HepG2 (cell line): Measurements from ENCODE around the gene CA11. TPM values are rescaled to one million over a fixed set of nuclear protein-coding genes. Genes with fewer than 3 reads are reported as not detected.

Source experiments
- BORCS8-MEF2B ChIP-seq: sonication (generic); formaldehyde crosslinking; IDR thresholded peaks from 2 replicates; pipeline ENCODE4 v1.8.0; 2022; ENCODE audit warnings: mild to moderate bottlenecking, missing genetic modification reagents
- ZNF484 ChIP-seq: sonication (generic); formaldehyde crosslinking; IDR thresholded peaks from 2 replicates; pipeline ENCODE4 v1.5.1; 2020; ENCODE audit warnings: mild to moderate bottlenecking, low read depth, missing genetic modification reagents, borderline replicate concordance
- ZNF549 ChIP-seq: sonication (generic); formaldehyde crosslinking; IDR thresholded peaks from 2 replicates; pipeline ENCODE4 v1.5.0; 2020; ENCODE audit warnings: missing genetic modification reagents
- polyA plus RNA-seq, 8 experiments: library from polyadenylated mRNA; depleted of rRNA in 3 of 8; stranded (reverse) in 7 of 8; unstranded in 1 of 8; fragments of >200 nt; fragmentation: Illumina TruSeq in 4 of 8; extraction: Trizol in 4 of 8; gene quantifications; 2 replicates each; pipeline versions ENCODE4 v1.2.1 to v1.2.3, GENCODE V29; 2011 to 2016; ENCODE audit warnings: low read depth in 4 of 8, missing spikeins in 1 of 8, mixed read lengths in 1 of 8; ENCODE audit not compliant: insufficient read depth in 1 of 8
- total RNA-seq, 5 experiments: library from RNA; depleted of rRNA; stranded (reverse); fragments of >200 nt; fragmentation: Illumina TruSeq; extraction: Trizol; gene quantifications; 2 replicates each; pipeline ENCODE4 v1.2.3, GENCODE V29; 2016; ENCODE audit warnings: low read depth in 1 of 5
- TF ChIP-seq, protein P1 (sequence below): sonication (generic); formaldehyde crosslinking; IDR thresholded peaks from 2 replicates; pipeline ENCODE4 v1.4.0; 2020; ENCODE audit warnings: mild to moderate bottlenecking, missing genetic modification reagents
- TF ChIP-seq, protein P2 (sequence below): sonication (generic); formaldehyde crosslinking; IDR thresholded peaks from 2 replicates; pipeline ENCODE4 v1.4.0; 2020; ENCODE audit warnings: missing genetic modification reagents
- TF ChIP-seq, protein P3 (sequence below): sonication (generic); formaldehyde crosslinking; IDR thresholded peaks from 2 replicates; pipeline ENCODE4 v1.4.0; 2020; ENCODE audit warnings: missing genetic modification reagents, borderline replicate concordance
- TF ChIP-seq, protein P4 (sequence below): sonication (generic); formaldehyde crosslinking; IDR thresholded peaks from 2 replicates; pipeline ENCODE4 v1.5.0; 2020; ENCODE audit warnings: mild to moderate bottlenecking, missing genetic modification reagents
- TF ChIP-seq, protein P5 (sequence below): sonication (generic); formaldehyde crosslinking; IDR thresholded peaks from 2 replicates; pipeline ENCODE4 v1.5.0; 2020; ENCODE audit warnings: missing genetic modification reagents
- TF ChIP-seq, protein P6 (sequence below): sonication (generic); formaldehyde crosslinking; IDR thresholded peaks from 2 replicates; pipeline ENCODE4 v1.9.0; 2021; ENCODE audit warnings: missing genetic modification reagents, borderline replicate concordance

The CA11 gene
- total and polyA plus RNA-seq, 2 of the 13 experiments (the other 11 are each of a cell fraction or from before 2014, with no cell fraction given): 0.41 to 0.58 TPM

DNA sequence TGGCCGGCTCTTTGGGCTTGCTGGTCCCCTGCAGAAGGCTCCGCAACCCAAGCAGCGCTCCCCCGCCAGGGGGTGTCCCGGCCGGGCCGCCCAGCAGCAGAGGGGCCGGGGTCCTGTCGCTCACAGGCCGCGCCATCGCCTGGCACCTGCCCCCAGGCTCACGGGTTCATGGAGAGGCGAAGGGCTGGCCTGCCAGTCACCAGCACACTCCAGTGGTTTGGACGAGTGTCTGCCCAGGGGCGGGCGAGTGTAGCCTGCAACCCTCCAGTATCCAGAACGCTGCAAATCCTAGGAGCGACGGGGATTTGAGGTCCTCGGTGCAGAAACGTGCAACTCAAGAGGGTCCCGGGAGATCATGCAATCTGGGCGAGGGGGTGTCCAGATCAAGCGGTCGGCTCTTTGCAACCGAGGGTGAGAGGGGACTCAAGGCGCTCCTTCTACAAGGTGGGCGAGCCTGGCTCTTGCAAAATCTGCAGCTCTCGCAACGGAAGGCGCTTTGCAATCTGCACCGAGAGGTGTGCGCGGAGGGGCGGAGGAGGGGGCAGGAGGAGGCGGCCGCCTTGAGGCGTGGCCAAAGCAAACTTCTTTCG lies 9.0 kb downstream of the CA11 start, which contains the start of gene DBP (continued):
- TF ChIP-seq ZNF484: 0 out of 2 replicates have a peak, but pooled peaks have one; percentile 27
- TF ChIP-seq, protein P1, sequence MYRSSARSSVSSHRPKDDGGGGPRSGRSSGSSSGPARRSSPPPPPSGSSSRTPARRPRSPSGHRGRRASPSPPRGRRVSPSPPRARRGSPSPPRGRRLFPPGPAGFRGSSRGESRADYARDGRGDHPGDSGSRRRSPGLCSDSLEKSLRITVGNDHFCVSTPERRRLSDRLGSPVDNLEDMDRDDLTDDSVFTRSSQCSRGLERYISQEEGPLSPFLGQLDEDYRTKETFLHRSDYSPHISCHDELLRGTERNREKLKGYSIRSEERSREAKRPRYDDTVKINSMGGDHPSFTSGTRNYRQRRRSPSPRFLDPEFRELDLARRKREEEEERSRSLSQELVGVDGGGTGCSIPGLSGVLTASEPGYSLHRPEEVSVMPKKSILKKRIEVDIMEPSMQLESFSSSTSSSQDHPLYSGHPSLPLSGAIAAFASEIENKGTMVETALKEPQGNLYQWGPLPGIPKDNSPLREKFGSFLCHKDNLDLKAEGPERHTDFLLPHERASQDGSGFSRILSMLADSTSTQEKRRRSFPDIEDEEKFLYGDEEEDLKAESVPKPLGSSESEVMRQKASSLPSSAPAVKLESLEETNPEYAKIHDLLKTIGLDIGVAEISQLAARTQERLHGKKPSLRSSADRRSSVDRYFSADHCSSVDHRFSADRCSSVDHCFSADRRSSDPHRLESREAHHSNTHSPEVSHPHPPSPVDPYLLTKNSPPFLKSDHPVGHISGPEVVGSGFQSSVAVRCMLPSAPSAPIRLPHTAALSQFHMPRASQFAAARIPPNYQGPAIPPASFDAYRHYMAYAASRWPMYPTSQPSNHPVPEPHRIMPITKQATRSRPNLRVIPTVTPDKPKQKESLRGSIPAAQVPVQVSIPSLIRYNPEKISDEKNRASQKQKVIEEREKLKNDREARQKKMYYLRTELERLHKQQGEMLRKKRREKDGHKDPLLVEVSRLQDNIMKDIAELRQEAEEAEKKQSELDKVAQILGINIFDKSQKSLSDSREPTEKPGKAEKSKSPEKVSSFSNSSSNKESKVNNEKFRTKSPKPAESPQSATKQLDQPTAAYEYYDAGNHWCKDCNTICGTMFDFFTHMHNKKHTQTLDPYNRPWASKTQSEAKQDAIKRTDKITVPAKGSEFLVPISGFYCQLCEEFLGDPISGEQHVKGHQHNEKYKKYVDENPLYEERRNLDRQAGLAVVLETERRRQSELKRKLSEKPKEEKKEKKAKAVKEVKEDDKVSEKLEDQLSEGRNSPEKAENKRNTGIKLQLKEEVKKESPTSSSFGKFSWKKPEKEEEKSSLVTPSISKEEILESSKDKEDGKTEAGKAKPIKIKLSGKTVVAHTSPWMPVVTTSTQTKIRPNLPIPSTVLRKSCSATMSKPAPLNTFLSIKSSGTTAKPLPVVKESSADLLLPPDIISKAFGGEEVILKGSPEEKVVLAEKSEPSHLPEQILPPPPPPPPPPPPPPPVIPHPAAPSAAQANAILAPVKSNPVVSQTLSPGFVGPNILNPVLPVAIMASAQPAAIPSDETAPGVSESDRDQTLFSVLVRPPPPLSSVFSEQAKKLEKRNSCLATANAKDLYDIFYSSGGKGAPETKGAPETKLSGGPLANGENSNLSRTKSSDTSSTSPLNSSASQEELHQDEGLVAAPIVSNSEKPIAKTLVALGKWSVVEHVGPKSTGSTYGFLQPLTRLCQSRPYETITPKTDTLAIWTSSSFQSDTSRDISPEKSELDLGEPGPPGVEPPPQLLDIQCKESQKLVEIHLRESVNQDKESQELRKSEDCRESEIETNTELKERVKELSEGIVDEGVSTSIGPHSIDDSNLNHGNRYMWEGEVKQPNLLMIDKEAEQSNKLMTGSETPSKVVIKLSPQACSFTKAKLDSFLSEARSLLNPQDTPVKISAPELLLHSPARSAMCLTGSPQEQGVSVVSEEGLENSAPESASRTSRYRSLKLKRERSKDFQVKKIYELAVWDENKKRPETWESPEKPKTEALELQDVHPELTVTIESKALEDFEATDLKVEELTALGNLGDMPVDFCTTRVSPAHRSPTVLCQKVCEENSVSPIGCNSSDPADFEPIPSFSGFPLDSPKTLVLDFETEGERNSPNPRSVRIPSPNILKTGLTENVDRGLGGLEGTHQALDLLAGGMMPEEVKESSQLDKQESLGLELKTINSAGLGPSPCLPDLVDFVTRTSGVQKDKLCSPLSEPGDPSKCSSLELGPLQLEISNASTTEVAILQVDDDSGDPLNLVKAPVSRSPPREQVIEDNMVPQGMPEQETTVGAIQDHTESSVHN (CRISPR knock-in tag): 0 out of 2 replicates have a peak, but pooled peaks have one; percentile 38
- TF ChIP-seq, protein P2, sequence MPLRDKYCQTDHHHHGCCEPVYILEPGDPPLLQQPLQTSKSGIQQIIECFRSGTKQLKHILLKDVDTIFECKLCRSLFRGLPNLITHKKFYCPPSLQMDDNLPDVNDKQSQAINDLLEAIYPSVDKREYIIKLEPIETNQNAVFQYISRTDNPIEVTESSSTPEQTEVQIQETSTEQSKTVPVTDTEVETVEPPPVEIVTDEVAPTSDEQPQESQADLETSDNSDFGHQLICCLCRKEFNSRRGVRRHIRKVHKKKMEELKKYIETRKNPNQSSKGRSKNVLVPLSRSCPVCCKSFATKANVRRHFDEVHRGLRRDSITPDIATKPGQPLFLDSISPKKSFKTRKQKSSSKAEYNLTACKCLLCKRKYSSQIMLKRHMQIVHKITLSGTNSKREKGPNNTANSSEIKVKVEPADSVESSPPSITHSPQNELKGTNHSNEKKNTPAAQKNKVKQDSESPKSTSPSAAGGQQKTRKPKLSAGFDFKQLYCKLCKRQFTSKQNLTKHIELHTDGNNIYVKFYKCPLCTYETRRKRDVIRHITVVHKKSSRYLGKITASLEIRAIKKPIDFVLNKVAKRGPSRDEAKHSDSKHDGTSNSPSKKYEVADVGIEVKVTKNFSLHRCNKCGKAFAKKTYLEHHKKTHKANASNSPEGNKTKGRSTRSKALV: peak; percentile 17; the same call in 1 of the 2 replicates
- TF ChIP-seq ZNF549 (CRISPR knock-in tag): no peak
- TF ChIP-seq, protein P3, sequence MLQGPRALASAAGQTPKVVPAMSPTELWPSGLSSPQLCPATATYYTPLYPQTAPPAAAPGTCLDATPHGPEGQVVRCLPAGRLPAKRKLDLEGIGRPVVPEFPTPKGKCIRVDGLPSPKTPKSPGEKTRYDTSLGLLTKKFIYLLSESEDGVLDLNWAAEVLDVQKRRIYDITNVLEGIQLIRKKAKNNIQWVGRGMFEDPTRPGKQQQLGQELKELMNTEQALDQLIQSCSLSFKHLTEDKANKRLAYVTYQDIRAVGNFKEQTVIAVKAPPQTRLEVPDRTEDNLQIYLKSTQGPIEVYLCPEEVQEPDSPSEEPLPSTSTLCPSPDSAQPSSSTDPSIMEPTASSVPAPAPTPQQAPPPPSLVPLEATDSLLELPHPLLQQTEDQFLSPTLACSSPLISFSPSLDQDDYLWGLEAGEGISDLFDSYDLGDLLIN: no peak
- no peak for TF ChIP-seq BORCS8-MEF2B (CRISPR knock-in tag)
- TF ChIP-seq, protein P4, sequence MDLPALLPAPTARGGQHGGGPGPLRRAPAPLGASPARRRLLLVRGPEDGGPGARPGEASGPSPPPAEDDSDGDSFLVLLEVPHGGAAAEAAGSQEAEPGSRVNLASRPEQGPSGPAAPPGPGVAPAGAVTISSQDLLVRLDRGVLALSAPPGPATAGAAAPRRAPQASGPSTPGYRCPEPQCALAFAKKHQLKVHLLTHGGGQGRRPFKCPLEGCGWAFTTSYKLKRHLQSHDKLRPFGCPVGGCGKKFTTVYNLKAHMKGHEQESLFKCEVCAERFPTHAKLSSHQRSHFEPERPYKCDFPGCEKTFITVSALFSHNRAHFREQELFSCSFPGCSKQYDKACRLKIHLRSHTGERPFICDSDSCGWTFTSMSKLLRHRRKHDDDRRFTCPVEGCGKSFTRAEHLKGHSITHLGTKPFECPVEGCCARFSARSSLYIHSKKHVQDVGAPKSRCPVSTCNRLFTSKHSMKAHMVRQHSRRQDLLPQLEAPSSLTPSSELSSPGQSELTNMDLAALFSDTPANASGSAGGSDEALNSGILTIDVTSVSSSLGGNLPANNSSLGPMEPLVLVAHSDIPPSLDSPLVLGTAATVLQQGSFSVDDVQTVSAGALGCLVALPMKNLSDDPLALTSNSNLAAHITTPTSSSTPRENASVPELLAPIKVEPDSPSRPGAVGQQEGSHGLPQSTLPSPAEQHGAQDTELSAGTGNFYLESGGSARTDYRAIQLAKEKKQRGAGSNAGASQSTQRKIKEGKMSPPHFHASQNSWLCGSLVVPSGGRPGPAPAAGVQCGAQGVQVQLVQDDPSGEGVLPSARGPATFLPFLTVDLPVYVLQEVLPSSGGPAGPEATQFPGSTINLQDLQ (CRISPR knock-in tag): no peak
- TF ChIP-seq, protein P5, sequence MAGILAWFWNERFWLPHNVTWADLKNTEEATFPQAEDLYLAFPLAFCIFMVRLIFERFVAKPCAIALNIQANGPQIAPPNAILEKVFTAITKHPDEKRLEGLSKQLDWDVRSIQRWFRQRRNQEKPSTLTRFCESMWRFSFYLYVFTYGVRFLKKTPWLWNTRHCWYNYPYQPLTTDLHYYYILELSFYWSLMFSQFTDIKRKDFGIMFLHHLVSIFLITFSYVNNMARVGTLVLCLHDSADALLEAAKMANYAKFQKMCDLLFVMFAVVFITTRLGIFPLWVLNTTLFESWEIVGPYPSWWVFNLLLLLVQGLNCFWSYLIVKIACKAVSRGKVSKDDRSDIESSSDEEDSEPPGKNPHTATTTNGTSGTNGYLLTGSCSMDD: no peak
- TF ChIP-seq, protein P6, sequence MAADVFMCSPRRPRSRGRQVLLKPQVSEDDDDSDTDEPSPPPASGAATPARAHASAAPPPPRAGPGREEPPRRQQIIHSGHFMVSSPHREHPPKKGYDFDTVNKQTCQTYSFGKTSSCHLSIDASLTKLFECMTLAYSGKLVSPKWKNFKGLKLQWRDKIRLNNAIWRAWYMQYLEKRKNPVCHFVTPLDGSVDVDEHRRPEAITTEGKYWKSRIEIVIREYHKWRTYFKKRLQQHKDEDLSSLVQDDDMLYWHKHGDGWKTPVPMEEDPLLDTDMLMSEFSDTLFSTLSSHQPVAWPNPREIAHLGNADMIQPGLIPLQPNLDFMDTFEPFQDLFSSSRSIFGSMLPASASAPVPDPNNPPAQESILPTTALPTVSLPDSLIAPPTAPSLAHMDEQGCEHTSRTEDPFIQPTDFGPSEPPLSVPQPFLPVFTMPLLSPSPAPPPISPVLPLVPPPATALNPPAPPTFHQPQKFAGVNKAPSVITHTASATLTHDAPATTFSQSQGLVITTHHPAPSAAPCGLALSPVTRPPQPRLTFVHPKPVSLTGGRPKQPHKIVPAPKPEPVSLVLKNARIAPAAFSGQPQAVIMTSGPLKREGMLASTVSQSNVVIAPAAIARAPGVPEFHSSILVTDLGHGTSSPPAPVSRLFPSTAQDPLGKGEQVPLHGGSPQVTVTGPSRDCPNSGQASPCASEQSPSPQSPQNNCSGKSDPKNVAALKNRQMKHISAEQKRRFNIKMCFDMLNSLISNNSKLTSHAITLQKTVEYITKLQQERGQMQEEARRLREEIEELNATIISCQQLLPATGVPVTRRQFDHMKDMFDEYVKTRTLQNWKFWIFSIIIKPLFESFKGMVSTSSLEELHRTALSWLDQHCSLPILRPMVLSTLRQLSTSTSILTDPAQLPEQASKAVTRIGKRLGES (CRISPR knock-in tag): no peak
